GM12872 (cell line): Measurements from ENCODE around the gene TUBB3.
A peak's percentile ranks its signal among the peaks of the same experiment; 100 is the strongest.

Experiments used
- CTCF ChIP-seq: IDR thresholded peaks from 3 replicates; pipeline ENCODE4 v1.5.1; 2011; ENCODE audit warnings: low read depth, mild to moderate bottlenecking, low read length, moderate library complexity; ENCODE audit not compliant: insufficient read depth

The TUBB3 gene

GRCh38 chr16:89918453-89919347 lies 4.4 kb upstream of the TUBB3 start, which contains the start of gene MC1R:
Gene MC1R (plus strand): TSS chr16:89918862. CDS start chr16:89919259, 397 bp downstream.
- TF ChIP-seq CTCF, result peak; percentile 61

GRCh38 chr16:89919535-89920406 lies 3.4 kb upstream of the TUBB3 start:
- no peak for TF ChIP-seq CTCF

- no peak for TF ChIP-seq CTCF
These were observed 2.4 kb upstream of the TUBB3 start for GRCh38 chr16:89920723-89921122.

GRCh38 chr16:89921131-89921701 lies 1.9 kb upstream of the TUBB3 start:
- TF ChIP-seq CTCF, result no peak

GRCh38 chr16:89921702-89922476 lies 1.3 kb upstream of the TUBB3 start:
- no peak for TF ChIP-seq CTCF

GRCh38 chr16:89922477-89922883 lies 662 bp upstream of the TUBB3 start:
- TF ChIP-seq CTCF, result no peak
